NCI-H2081 treated with DMSO at 0.1 percent for 48 hours (cell line): ENCODE results near the gene ADGRF5.

Experiments used
- DNase-seq: peaks from one replicate; lab custom pipeline; 2025; lab: John Stamatoyannopoulos, UW

Gene ADGRF5

GRCh38 chr6:46930331-46930730 is 8.6 kb upstream of the ADGRF5 start:
- no peak for DNase-seq

- no peak for DNase-seq
Measured at GRCh38 chr6:46927066-46927465, 5.3 kb upstream of the ADGRF5 start.

- DNase-seq: no peak
Measured at GRCh38 chr6:46926481-46926880, 4.7 kb upstream of the ADGRF5 start.

DNA sequence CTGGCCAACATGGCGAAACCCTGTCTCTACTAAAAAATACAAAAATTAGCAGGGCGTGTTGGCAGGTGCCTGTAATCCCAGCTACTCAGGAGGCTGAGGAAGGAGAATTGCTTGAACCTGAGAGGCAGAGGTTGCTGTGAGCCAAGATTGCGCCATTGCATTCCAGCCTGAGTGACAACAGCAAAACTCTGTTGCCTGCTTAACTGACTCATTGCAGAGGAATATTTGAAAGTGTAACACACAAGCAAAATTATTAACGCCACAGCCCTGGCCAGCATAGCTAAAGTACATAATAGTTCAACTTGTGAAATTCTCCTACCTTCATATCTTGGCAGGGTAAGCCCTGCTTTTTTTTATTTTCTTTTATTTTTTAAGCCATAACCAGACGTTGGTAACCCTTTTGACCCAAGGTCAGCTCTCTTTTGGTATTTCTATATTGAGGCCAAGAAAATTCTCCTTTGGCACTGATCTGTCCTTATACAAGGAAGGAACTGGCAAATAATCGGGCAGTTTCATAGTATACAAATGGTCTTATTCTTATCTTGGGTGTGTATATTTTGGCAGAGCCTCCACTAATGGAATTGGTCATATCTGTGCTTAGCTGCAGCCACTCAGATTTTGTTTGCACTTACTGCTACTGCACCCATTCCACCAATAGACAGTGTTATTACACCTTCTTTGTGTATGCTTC is 4.0 kb upstream of the ADGRF5 start:
- DNase-seq: no peak

DNA sequence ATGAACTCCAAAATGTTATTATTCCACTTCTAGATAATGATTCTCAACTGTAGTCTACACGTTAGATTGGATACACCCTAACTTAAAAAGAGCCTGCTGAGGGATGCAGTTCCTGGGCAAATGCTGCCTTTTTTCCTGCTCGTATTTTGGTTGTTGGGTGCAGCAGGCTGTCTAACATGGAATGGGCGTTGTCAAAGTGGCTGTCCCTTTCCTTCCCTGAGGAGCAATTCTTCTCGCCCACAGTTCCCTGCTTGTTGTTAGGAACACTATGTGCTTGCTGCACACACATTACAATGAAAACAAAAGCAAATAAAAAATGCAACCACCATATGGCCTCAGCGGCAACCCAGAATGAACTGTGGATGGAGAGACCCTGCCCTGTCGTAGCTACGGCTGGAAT is 1.7 kb upstream of the ADGRF5 start:
- no peak for DNase-seq

- DNase-seq: no peak
Measured at GRCh38 chr6:46921059-46921458, 679 bp downstream of the ADGRF5 start.

DNA sequence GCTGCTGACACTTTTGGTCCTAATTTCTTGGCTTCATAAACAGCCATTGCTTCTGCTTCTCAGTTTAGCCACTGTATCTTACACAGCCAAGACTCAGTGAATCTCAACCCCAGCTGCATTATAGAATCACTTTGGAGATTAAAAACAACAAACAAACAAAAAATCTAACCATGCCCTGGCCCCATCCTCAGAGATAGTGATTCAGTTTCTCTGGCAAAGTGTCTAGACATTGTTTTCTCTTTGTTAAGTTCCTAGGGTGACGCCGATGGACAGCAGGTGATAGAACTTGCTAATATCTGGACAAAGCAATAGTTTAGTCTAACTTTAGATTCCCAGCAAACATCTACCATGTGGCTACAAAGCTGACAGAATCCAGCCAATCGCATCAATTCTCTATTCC is 2.9 kb downstream of the ADGRF5 start:
- DNase-seq: no peak

DNA sequence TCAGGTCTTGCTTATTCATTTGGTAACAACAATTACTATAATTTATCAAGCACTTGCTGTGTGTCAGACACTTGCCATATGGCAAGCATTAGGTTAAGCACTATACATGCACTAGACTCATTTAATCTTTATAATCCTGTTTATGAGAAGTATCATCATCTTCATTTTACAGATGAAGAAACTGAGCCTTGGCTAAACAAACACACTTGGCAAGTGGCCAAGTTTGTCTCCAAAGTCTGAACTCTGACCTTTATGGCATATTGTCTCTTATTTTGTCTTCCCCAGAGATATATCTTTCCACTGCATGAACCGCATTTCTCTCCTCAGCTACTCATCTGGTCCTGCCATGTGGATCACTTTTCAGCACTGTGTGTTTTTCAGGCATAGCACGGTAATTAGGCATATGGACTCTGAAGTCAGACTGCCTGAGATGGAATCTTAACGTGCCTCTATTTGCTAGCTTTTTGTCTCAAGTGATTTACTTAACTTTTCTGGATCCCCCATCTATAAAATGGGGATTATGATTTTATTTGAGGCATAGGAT is 4.7 kb downstream of the ADGRF5 start:
- DNase-seq: no peak

DNA sequence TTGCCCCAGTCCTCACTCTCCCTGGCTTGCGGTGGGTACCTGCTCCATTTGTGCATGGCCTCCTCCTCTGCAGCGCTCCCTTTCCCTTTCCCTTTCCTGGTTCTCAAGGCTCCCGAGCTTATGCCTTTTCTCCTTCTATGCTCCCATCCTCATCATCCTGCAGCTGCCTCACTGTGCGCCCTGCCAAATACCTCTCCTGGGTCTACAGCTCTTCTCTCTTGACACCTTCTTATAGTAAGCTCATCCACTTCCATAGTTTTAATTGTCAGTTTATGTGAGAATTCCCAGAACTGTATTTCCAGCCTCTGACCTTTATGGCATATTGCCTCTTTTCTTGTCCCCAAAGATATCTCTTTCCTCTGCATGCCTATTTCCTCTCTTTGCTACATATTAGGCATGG is 5.9 kb downstream of the ADGRF5 start:
- no peak for DNase-seq

DNA sequence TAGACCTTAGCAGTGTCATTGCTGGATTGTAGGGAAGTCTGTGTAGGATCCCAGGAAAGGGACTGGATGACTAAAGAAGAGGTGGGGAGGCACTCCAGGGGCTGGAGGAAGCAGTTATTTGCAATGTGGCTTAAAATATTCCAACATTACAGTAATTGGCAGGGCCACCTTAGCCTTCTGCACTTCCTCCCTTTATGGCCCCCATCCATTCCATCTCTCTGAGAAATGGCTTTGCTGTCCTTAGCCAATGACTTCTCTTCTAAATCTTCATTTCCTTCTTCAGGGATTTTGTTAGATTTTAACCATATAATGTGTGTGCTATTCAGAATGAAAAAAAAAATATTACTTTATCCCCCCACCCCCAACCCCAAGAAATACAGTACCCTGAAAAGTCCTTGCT is 6.4 kb downstream of the ADGRF5 start:
- DNase-seq: no peak

- DNase-seq: no peak
Measured at GRCh38 chr6:46914279-46914810, 7.4 kb downstream of the ADGRF5 start.

- DNase-seq: no peak
Measured at GRCh38 chr6:46909371-46909770, 12.4 kb downstream of the ADGRF5 start.

GRCh38 chr6:46906776-46907175 is 15.0 kb downstream of the ADGRF5 start:
- DNase-seq: no peak

DNA sequence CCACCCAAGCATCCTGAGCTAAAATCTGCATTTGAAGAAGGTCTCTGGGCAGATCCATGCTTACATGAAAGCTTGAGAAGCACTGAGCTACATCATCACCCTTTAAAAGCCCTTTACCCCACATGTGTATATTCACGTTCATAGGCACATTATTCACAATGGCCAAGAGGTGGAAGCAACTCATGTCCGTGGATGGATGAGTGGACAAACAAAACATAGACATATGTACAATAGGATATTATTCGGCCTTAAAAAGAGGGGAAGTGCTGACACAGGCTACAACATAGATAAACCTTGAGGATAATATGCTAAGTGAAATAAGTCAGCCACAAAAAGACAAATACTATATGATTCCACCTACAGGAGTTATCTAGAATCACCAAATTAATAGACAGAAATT is 17.6 kb downstream of the ADGRF5 start:
- DNase-seq: no peak

DNA sequence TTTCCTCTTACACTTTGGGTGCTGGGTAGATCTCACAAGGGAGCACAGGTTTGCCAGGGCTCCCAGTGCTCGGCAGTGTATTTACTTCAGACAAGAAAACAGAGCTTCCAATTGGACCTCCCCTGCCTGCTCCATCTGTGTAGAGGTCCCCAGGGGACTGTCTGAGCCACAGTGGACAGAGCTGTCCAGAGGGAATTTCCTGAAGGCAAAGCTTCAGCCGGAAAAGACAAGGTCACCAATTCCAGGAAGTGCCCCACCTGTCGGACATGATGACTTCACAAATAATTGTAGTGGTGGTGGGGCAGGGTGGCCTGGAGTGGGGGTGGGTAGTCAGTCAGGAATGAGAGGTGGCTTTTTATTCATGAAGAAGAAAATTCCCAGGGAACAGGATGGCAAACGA is 18.6 kb downstream of the ADGRF5 start:
- no peak for DNase-seq

DNA sequence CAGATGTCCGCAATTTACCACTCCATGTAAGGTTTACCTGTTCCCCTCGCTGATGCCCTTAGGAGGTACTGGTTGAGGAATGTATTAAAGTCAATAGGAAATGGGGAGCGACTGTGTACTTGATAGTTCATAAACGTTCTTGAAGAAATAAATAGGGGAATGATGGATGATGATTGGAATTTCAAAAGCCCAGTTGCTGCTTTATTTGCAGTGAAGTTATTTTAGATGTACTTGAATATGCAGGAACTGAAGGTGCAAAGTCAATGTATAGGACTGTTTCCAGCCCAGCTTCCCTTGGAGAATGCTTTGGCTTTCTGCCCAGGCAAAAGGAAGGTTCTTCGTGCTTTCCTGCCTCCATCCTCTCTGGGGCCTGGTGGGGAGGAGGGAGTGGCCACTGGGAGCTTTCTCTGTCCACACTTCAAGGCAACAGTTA is 19.8 kb downstream of the ADGRF5 start:
- no peak for DNase-seq

GRCh38 chr6:46900266-46900665 is 21.5 kb downstream of the ADGRF5 start:
- DNase-seq: no peak

GRCh38 chr6:46899659-46900058 is 22.1 kb downstream of the ADGRF5 start:
- DNase-seq: no peak

- no peak for DNase-seq
Measured at GRCh38 chr6:46898006-46898405, 23.7 kb downstream of the ADGRF5 start.

DNA sequence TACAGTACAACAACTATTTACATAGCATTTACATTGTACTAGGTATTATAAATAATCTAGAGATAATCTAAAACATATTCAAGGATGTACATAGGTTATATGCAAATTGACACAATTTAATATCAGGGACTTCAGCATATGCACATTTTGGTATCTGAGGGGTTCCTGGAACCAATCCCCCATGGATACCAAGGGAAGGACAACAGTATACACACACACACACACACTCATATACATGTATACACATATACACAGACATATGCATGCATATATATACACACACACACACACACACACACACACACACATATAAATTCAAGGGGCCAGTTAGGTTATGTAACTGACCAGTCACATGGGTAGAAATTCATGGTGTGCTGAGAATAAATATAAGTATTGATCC is 24.9 kb downstream of the ADGRF5 start:
- DNase-seq: no peak

DNA sequence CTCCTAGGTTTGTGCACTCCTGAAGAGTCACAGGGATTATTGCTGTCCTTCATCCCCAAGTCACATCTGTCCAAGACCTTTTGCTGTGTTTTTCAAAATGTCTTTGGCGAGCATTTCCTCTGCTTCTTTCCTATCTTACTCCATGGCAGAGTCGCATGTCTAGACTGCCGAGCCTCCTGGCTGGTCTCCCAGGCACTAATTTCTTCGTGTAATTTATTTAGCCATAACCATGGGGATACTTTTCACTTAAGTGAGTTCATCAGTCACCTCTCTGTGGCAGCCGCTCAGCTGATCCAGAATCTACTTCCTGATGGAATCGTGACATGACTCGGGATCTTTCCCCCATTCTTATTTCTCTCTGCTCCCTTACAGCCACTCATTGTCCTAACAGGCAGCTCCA is 25.8 kb downstream of the ADGRF5 start:
- DNase-seq: no peak

DNA sequence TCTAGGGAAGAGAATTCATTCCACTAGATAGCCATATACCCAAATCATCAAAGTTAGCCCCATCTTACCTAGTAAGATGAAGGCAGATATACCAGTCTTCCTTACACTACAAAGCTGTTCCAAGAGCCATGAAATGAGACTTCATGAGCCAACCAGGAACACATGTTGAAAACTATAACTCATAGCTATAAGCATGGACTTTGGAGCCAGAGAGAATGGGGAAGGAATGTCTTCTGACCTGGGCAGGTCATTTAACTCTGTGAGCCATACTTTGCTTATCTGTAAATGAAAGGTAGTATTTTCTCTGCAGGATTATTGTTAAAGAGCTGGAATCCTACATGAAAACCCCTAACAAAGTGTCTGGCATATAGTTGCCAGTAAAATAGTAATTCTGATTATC is 27.3 kb downstream of the ADGRF5 start:
- DNase-seq: no peak

DNA sequence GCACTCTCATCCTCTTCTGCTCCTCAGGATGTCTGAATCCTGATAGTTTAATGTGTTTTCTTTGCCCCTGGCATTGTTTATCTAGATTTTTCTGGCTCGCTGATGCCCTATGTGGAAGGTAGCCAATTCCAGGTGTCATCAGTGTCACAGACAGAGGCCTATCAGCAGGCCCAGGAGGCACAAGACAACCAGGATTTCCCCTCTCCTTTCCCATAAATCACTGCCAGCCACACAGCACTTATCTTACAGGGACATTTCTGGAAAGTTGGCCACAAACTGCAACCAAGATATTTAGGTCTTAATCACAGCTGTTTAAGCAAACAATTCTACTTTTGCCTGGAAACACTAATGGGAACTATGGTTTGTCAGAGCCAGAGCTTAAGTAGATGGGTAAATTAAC is 28.1 kb downstream of the ADGRF5 start:
- no peak for DNase-seq

DNA sequence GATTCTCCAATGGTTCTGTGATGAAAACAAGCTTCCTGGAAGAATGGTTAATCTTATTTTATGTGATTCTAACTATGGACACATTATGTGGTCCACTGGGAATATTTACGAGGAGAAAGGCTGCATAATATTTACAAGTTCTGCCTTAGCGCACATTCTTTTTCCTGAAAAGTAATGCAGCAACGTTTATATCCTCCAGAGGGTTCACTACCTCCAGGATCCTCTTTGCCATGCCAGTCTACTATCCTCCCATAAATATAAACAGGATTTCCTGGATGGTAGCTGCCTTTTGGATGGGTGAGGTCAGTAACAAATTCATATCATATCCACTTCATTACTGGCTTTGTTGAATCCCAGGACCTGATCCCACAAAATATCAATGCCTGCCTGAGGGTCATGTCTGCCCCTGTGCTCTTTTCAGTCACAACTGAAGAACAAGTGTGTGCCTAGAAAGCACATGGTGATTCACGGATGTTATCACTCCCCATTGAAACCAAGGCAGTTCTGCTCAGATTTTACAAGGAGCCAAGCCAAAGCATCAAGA is 30.4 kb downstream of the ADGRF5 start:
- no peak for DNase-seq
